Esophagus squamous epithelium (tissue), 4 donors: ENCODE results near the gene IMMP2L.

ENCODE experiments used
- CTCF ChIP-seq, 6 experiments: fragments of 450-650 bp in 4 of 6; fragments of 200-600 bp in 2 of 6; sonication (generic) in 2 of 6; IDR thresholded peaks; one replicate each; pipeline ENCODE4 v1.5.1; 2016 to 2019; ENCODE audit warnings: antibody characterized with exemption in 6 of 6, mild to moderate bottlenecking in 4 of 6, moderate library complexity in 4 of 6
- POLR2A ChIP-seq, 4 donors: fragments of 450-650 bp; IDR thresholded peaks; one replicate each; pipeline ENCODE4 v1.6.1; 2017; ENCODE audit warnings: antibody characterized with exemption in 4 of 4, mild to moderate bottlenecking in 4 of 4, moderate library complexity in 3 of 4

- TF ChIP-seq CTCF (IDR thresholded peaks at IDR 0.05) (no peak), POLR2A (IDR thresholded peaks at IDR 0.05) (no peak)
Observed at GRCh38 chr7:110673148-110673547, 889.1 kb downstream of the IMMP2L start.
